Endothelial cell of umbilical vein (primary cell): ENCODE data around the gene SLC16A4. TPM values are rescaled to one million over a fixed set of nuclear protein-coding genes. Genes with fewer than 3 reads are reported as not detected.

ENCODE experiments used
- BruUV-seq: library from RNA; stranded (reverse); fragments of 400-500 nt; replicated peaks from 2 replicates; lab custom pipeline; 2021; lab: Mats Ljungman, UMichigan
- CTCF ChIA-PET: fragments of 300-600, 350-600 bp; sonication (Branson Sonifier 250); formaldehyde crosslinking; loops from one replicate; lab custom pipeline; 2021; ENCODE audit warnings: antibody characterized with exemption, inconsistent platforms; lab: Charles Lee
- POLR2A ChIA-PET: fragments of 300-600, 350-600 bp; sonication (Branson Sonifier 250); formaldehyde crosslinking; loops from one replicate; lab custom pipeline; 2021; ENCODE audit warnings: antibody characterized with exemption, inconsistent platforms; lab: Charles Lee
- DNase-seq: peaks from one replicate; pipeline ENCODE4 v3.0.0-alpha.2; 2011; ENCODE audit warnings: low read depth, low spot score
- FAIRE-seq: peaks from 2 replicates; lab custom pipeline; 2011; peaks lifted over from hg19 to GRCh38; lab: Jason Lieb, UNC
- H2AFZ ChIP-seq: 2 replicates; pipeline ENCODE4 v1.6.0; 2012; ENCODE audit warnings: low read depth, low read length, control low read depth, inconsistent platforms
- H3K27ac ChIP-seq: 2 replicates; pipeline ENCODE4 v1.5.1; 2011; ENCODE audit warnings: low read depth, mild to moderate bottlenecking, control low read depth, low read length, moderate library complexity; ENCODE audit not compliant: insufficient read depth
- H3K27me3 ChIP-seq, 2 experiments: 2 replicates each; pipeline versions ENCODE4 v1.6.0 to v1.6.1; 2011; ENCODE audit warnings: low read length in 2 of 2, mixed read lengths in 1 of 2; ENCODE audit not compliant: control insufficient read depth in 2 of 2, insufficient read depth in 2 of 2
- H3K36me3 ChIP-seq, 2 experiments: 2 replicates in 1 of 2; 3 replicates in 1 of 2; pipeline ENCODE4 v1.5.1; 2011; ENCODE audit warnings: low read length in 2 of 2, mild to moderate bottlenecking in 1 of 2, moderate library complexity in 1 of 2; ENCODE audit not compliant: control insufficient read depth in 2 of 2, insufficient read depth in 2 of 2; ENCODE audit errors: extremely low read depth in 1 of 2
- H3K4me1 ChIP-seq: 3 replicates; pipeline ENCODE4 v1.5.1; 2011; ENCODE audit warnings: mild to moderate bottlenecking, low read length; ENCODE audit not compliant: control insufficient read depth, insufficient read depth; ENCODE audit errors: extremely low read depth
- H3K4me2 ChIP-seq: 2 replicates; pipeline ENCODE4 v1.6.1; 2011; ENCODE audit warnings: low read length, control low read depth, mixed read lengths; ENCODE audit not compliant: insufficient read depth
- H3K4me3 ChIP-seq, 3 experiments: fragments of 200-600 bp in 1 of 3; sonication (generic), shearing (Covaris generic) in 1 of 3; replicated peaks in 1 of 3; 2 replicates each; pipeline ENCODE4 v1.5.1; 2011 to 2016; ENCODE audit warnings: control low read depth in 3 of 3, low read length in 3 of 3, mild to moderate bottlenecking in 2 of 3, inconsistent platforms in 1 of 3, low read depth in 1 of 3, moderate library complexity in 1 of 3; ENCODE audit not compliant: insufficient read depth in 1 of 3
- H3K79me2 ChIP-seq: 2 replicates; pipeline ENCODE4 v1.6.0; 2012; ENCODE audit warnings: low read length, inconsistent platforms; ENCODE audit not compliant: control insufficient read depth, insufficient read depth
- H3K9ac ChIP-seq: replicated peaks from 2 replicates; pipeline ENCODE3; 2011; ENCODE audit warnings: low read length, control low read depth; ENCODE audit not compliant: insufficient read depth; ENCODE audit errors: extremely low read depth
- H3K9me1 ChIP-seq: replicated peaks from 3 replicates; pipeline ENCODE4 v1.6.0; 2011; ENCODE audit warnings: mild to moderate bottlenecking, low read length; ENCODE audit not compliant: control insufficient read depth, insufficient read depth; ENCODE audit errors: extremely low read depth
- H3K9me3 ChIP-seq: replicated peaks from 2 replicates; pipeline ENCODE4 v1.5.1; 2012; ENCODE audit warnings: low read length, inconsistent platforms; ENCODE audit not compliant: control insufficient read depth, insufficient read depth
- H4K20me1 ChIP-seq: replicated peaks from 2 replicates; pipeline ENCODE3; 2011; ENCODE audit warnings: mild to moderate bottlenecking, low read length; ENCODE audit not compliant: control insufficient read depth, insufficient read depth; ENCODE audit errors: extremely low read depth
- FOS ChIP-seq: IDR thresholded peaks from 2 replicates; pipeline ENCODE4 v1.6.1; 2011; ENCODE audit warnings: mild to moderate bottlenecking, low read length, moderate library complexity, borderline replicate concordance; ENCODE audit not compliant: insufficient read depth
- GATA2 ChIP-seq: IDR thresholded peaks from 2 replicates; pipeline ENCODE4 v1.7.0; 2011; ENCODE audit warnings: low read depth, mild to moderate bottlenecking, moderate library complexity, mixed read lengths, low read length; ENCODE audit not compliant: insufficient read length, insufficient read depth
- MYC ChIP-seq: IDR thresholded peaks from one replicate; pipeline ENCODE4 v1.6.1; 2011; ENCODE audit warnings: mild to moderate bottlenecking, low read depth, low read length
- POLR2AphosphoS5 ChIP-seq: IDR thresholded peaks from 2 replicates; pipeline ENCODE4 v1.6.1; 2012; ENCODE audit warnings: low read depth, mild to moderate bottlenecking, control low read depth, low read length, moderate library complexity; ENCODE audit not compliant: insufficient read depth
- dilution Hi-C: fragments of 300-500 bp; cut with MboI; formaldehyde crosslinking; loops from one replicate; pipeline ENCODE4 v1.15.0; 2019; ENCODE audit warnings: low sequenced_read_pairs; ENCODE audit not compliant: extremely low pct_ligation_motif_present
- intact Hi-C: fragments of 100-400 bp; cut with micrococcal nuclease; formaldehyde crosslinking; loops from one replicate; pipeline ENCODE4 v1.10.0; 2022
- polyA plus RNA-seq, 4 experiments: library from polyadenylated mRNA; depleted of rRNA in 3 of 4; stranded (reverse) in 3 of 4; unstranded in 1 of 4; fragments of >200 nt; gene quantifications; 2 replicates each; pipeline versions ENCODE4 v1.2.1 to v1.2.3, GENCODE V29; 2011 to 2012; ENCODE audit warnings: missing spikeins in 1 of 4
- total RNA-seq: library from RNA; stranded (reverse); gene quantifications from 2 replicates; pipeline ENCODE4 v1.2.3, GENCODE V29; 2021
- TF ChIP-seq, protein P1 (sequence below): IDR thresholded peaks from 2 replicates; pipeline ENCODE4 v1.6.1; 2011; ENCODE audit not compliant: insufficient read depth, insufficient read length

Gene SLC16A4
- total and polyA plus RNA-seq, 2 donors (not counting 3 experiments of a cell fraction or from before 2014, with no cell fraction given) = 2.8 to 7.2 TPM

- H3K27me3 ChIP-seq = no peaks in the 10 kb centered on the region
- no peaks in the 10 kb centered on the region for H3K9me3 ChIP-seq
- FAIRE-seq (no peak), DNase-seq (no peak)
- no peaks in the 10 kb centered on the region for H4K20me1 ChIP-seq
- ChIA-PET CTCF (interaction anchor here (0.8 kb wide), 1 partner anchor 115 kb away, joined by 3 read pairs; no protein-coding TSS in a partner anchor), POLR2A (no interaction called here)
- dilution Hi-C loops (no loop called here), intact Hi-C loops (no loop called here)
- no peak overlapping the region for H2AFZ ChIP-seq
- no peak overlapping the region for H3K27ac ChIP-seq
- H3K4me1 ChIP-seq = peaks cover 7% of the 10 kb centered on the region
- no peaks in the 10 kb centered on the region for H3K9me1 ChIP-seq
- H3K9ac ChIP-seq = no peak overlapping the region
- BruUV-seq = no TSS peak
- H3K79me2 ChIP-seq = no peaks in the 10 kb centered on the region
- TF ChIP-seq FOS (no peak), POLR2AphosphoS5 (no peak)
- peaks cover 2% of the 10 kb centered on the region in 2 experiments for H3K36me3 ChIP-seq
- H3K4me2 ChIP-seq = no peak overlapping the region
- no peak overlapping the region for H3K4me3 ChIP-seq
These were observed 10.0 kb downstream of the SLC16A4 start for GRCh38 chr1:110380672-110381283.

GRCh38 chr1:110375490-110375889 lies 15.3 kb downstream of the SLC16A4 start:
- FAIRE-seq (no peak), DNase-seq (no peak)
- no peak overlapping the region for H3K4me3 ChIP-seq
- H3K9me3 ChIP-seq = no peaks in the 10 kb centered on the region
- H3K9me1 ChIP-seq = no peaks in the 10 kb centered on the region
- TF ChIP-seq, protein P1, sequence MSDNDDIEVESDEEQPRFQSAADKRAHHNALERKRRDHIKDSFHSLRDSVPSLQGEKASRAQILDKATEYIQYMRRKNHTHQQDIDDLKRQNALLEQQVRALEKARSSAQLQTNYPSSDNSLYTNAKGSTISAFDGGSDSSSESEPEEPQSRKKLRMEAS = no peak
- no peak for TF ChIP-seq FOS
- TF ChIP-seq GATA2 = no peak
- no peak for TF ChIP-seq MYC
- H3K79me2 ChIP-seq = peaks cover 4% of the 10 kb centered on the region
- intact Hi-C loops (no loop called here), dilution Hi-C loops (no loop called here)
- no TSS peak for BruUV-seq
- no peak overlapping the region for H2AFZ ChIP-seq
- no peaks in the 10 kb centered on the region for H3K27me3 ChIP-seq
- no peak overlapping the region for H3K4me2 ChIP-seq
- H3K27ac ChIP-seq = no peak overlapping the region
- no peaks in the 10 kb centered on the region for H4K20me1 ChIP-seq
- no peak overlapping the region for H3K9ac ChIP-seq
- H3K36me3 ChIP-seq = peaks cover 2 to 3% of the 10 kb centered on the region in 2 experiments
- ChIA-PET CTCF (no interaction called here), POLR2A (no interaction called here)
- peaks cover 3% of the 10 kb centered on the region for H3K4me1 ChIP-seq
